SW480 (cell line): ENCODE measurements around the gene SAPCD2.
"Not testable (repeated sequence)": the region's sequence is repeated elsewhere in the genome, so short reads cannot be mapped to it uniquely, and the experiment has no call there.

Source experiments
- DNase-seq: peaks from one replicate; pipeline ENCODE4 v3.0.0-alpha.2; 2016; ENCODE audit warnings: low spot score

Gene SAPCD2

GRCh38 chr9:137064027-137064879 is 6.1 kb downstream of the SAPCD2 start:
- no peak for DNase-seq

GRCh38 chr9:137063311-137064026 is 6.9 kb downstream of the SAPCD2 start:
- DNase-seq: no peak

GRCh38 chr9:137062798-137063197 is 7.6 kb downstream of the SAPCD2 start:
- not testable (repeated sequence) for DNase-seq

- no peak for DNase-seq
Observed at GRCh38 chr9:137062384-137062783, 8.0 kb downstream of the SAPCD2 start.

GRCh38 chr9:137058521-137059234 is 11.7 kb downstream of the SAPCD2 start:
- no peak for DNase-seq

GRCh38 chr9:137057545-137057944 is 12.8 kb downstream of the SAPCD2 start:
- DNase-seq: no peak

GRCh38 chr9:137056739-137057415 is 13.5 kb downstream of the SAPCD2 start:
- no peak for DNase-seq

- no peak for DNase-seq
Observed at GRCh38 chr9:137055385-137056364, 14.7 kb downstream of the SAPCD2 start.

- DNase-seq: no peak
Observed at GRCh38 chr9:137054932-137055384, 15.4 kb downstream of the SAPCD2 start.

GRCh38 chr9:137053944-137054931 is 16.1 kb downstream of the SAPCD2 start, which contains the start of gene ENTPD2:
Gene ENTPD2, minus strand, starts transcription at chr9:137054061. Its CDS starts 64 bp downstream, at chr9:137053997.
- DNase-seq: peak; percentile 70

- no peak for DNase-seq
Observed at GRCh38 chr9:137052998-137053943, 17.1 kb downstream of the SAPCD2 start.

- DNase-seq: no peak
Observed at GRCh38 chr9:137052293-137052692, 18.1 kb downstream of the SAPCD2 start.

GRCh38 chr9:137051145-137051724 is 19.1 kb downstream of the SAPCD2 start:
- DNase-seq: no peak

GRCh38 chr9:137050570-137050969 is 19.8 kb downstream of the SAPCD2 start:
- DNase-seq: no peak

GRCh38 chr9:137049544-137050449 is 20.6 kb downstream of the SAPCD2 start:
- peak; percentile 60 for DNase-seq

- DNase-seq: no peak
Observed at GRCh38 chr9:137048655-137049543, 21.5 kb downstream of the SAPCD2 start.
